ENCODE data around the gene IFITM1.
A peak's percentile ranks its signal among the peaks of the same experiment; 100 is the strongest.
"Not testable (repeated sequence)": the region's sequence is repeated elsewhere in the genome, so short reads cannot be mapped to it uniquely, and the experiment has no call there.

Gene IFITM1

GRCh38 chr11:328012-328411, 14.2 kb downstream of the IFITM1 start:
- no peak for DNase-seq

GRCh38 chr11:328516-329100, 14.8 kb downstream of the IFITM1 start:
- DNase-seq: not testable (repeated sequence)

- DNase-seq: no peak
Measured at GRCh38 chr11:329886-330253, 16.0 kb downstream of the IFITM1 start.

GRCh38 chr11:330307-330693, 16.5 kb downstream of the IFITM1 start:
- no peak for DNase-seq

- DNase-seq: no peak
Measured at GRCh38 chr11:330694-331357, 17.0 kb downstream of the IFITM1 start.

- no peak for DNase-seq
Measured at GRCh38 chr11:331358-332060, 17.7 kb downstream of the IFITM1 start.

- DNase-seq: no peak
Measured at GRCh38 chr11:332651-333480, 19.0 kb downstream of the IFITM1 start.

- DNase-seq: not testable (repeated sequence)
Measured at GRCh38 chr11:333616-334263, 19.9 kb downstream of the IFITM1 start.

GRCh38 chr11:334264-334994, 20.6 kb downstream of the IFITM1 start:
- peak; percentile 55 for DNase-seq

GRCh38 chr11:335779-336658, 22.2 kb downstream of the IFITM1 start:
- peak; percentile 83 for DNase-seq

GRCh38 chr11:336659-337198, 22.9 kb downstream of the IFITM1 start:
- no peak for DNase-seq

- DNase-seq: no peak
Measured at GRCh38 chr11:337711-338110, 23.9 kb downstream of the IFITM1 start.

GRCh38 chr11:339963-340362, 26.1 kb downstream of the IFITM1 start:
- no peak for DNase-seq

- no peak for DNase-seq
Measured at GRCh38 chr11:340539-341512, 27.0 kb downstream of the IFITM1 start.

- no peak for DNase-seq
Measured at GRCh38 chr11:342328-342727, 28.5 kb downstream of the IFITM1 start.

- DNase-seq: no peak
Measured at GRCh38 chr11:344836-345578, 31.2 kb downstream of the IFITM1 start.

- DNase-seq: no peak
Measured at GRCh38 chr11:346529-346928, 32.7 kb downstream of the IFITM1 start.

GRCh38 chr11:349270-349954, 35.6 kb downstream of the IFITM1 start:
- not testable (repeated sequence) for DNase-seq

Measured in right hindlimb (tissue), 1 donor.